ENCODE measurements around the gene LRMDA. TPM values are rescaled to one million over a fixed set of nuclear protein-coding genes. Genes with fewer than 3 reads are reported as not detected.

The LRMDA gene
- total RNA-seq, 1 experiment from 2014 or later = 4.8 TPM

GRCh38 chr10:75712242-75712880 lies 280.9 kb downstream of the LRMDA start:
- Histone ChIP-seq H3K79me2 (ENCODE audit: insufficient read depth, low read length) (no peaks in the 10 kb centered on the region), H3K36me3 (ENCODE audit: control insufficient read depth in 1 of 2, insufficient read depth in 2 of 2, low read length in 2 of 2) (no peaks in the 10 kb centered on the region), H3K27ac (ENCODE audit: low read depth, low read length) (no peak overlapping the region), H4K20me1 (ENCODE audit: insufficient read depth) (no peaks in the 10 kb centered on the region), H3K4me2 (ENCODE audit: low read length) (no peak overlapping the region), H3K4me1 (ENCODE audit: control insufficient read depth in 1 of 2, insufficient read depth in 2 of 2, low read length in 2 of 2) (no peaks in the 10 kb centered on the region), H3K4me3 (replicated peaks in 1 of 2; ENCODE audit: low read depth in 1 of 2, low read length in 2 of 2) (no peak overlapping the region), H3K9ac (ENCODE audit: low read length) (no peak overlapping the region), H3K9me3 (ENCODE audit: control insufficient read depth in 1 of 2, insufficient read depth in 1 of 2, low read depth in 1 of 2, low read length in 2 of 2) (no peaks in the 10 kb centered on the region), H3K9me2 (ENCODE audit: insufficient read depth) (no peaks in the 10 kb centered on the region), H3K27me3 (ENCODE audit: insufficient read depth, low read length) (peaks cover 9% of the 10 kb centered on the region; the same call in 1 of the 2 replicates), H2AFZ (ENCODE audit: low read depth, low read length, poor library complexity, severe bottlenecking) (no peak overlapping the region)
- intact Hi-C loops (cut with micrococcal nuclease) = no loop called here
- TF ChIP-seq SP1 (IDR thresholded peaks at IDR 0.05; ENCODE audit: low read depth) = no peak
- no peak for TF ChIP-seq ZBTB33 (IDR thresholded peaks at IDR 0.05; ENCODE audit: extremely low read depth, insufficient replicate concordance, low read length)
- TF ChIP-seq TCF7L2 (IDR thresholded peaks at IDR 0.05; ENCODE audit: borderline replicate concordance, extremely low read depth, insufficient read depth, insufficient read length) = no peak
- no peak for TF ChIP-seq JUND (IDR thresholded peaks at IDR 0.05)
- no peak for TF ChIP-seq EZH2 (IDR thresholded peaks at IDR 0.05)
- TF ChIP-seq ZNF274 (IDR thresholded peaks at IDR 0.05; ENCODE audit: low read depth, low read length) = no peak
- CTCF ChIA-PET = no interaction called here
- no peak for ATAC-seq
- DNase-seq (ENCODE audit: low read depth, low spot score) = no peak
- BruUV-seq (replicated peaks) = no TSS peak
- RAD21 ChIA-PET (ENCODE audit: low non-redundant PET in 1 of 2, low total read pairs in 2 of 2, uncharacterized antibody in 2 of 2, unreplicated experiment in 2 of 2) = no interaction called here
- POLR2A ChIA-PET = no interaction called here

- no peak for DNase-seq (ENCODE audit: low read depth, low spot score)
- Histone ChIP-seq H3K9me3 (ENCODE audit: control insufficient read depth in 1 of 2, insufficient read depth in 1 of 2, low read depth in 1 of 2, low read length in 2 of 2) (no peaks in the 10 kb centered on the region), H3K4me3 (replicated peaks in 1 of 2; ENCODE audit: low read depth in 1 of 2, low read length in 2 of 2) (no peak overlapping the region), H3K4me1 (ENCODE audit: control insufficient read depth in 1 of 2, insufficient read depth in 2 of 2, low read length in 2 of 2) (no peaks in the 10 kb centered on the region), H3K9me2 (ENCODE audit: insufficient read depth) (no peaks in the 10 kb centered on the region), H3K4me2 (ENCODE audit: low read length) (no peak overlapping the region), H4K20me1 (ENCODE audit: insufficient read depth) (no peaks in the 10 kb centered on the region), H3K27me3 (ENCODE audit: insufficient read depth, low read length) (peaks cover 9% of the 10 kb centered on the region; the same call in 1 of the 2 replicates), H3K27ac (ENCODE audit: low read depth, low read length) (no peak overlapping the region), H2AFZ (ENCODE audit: low read depth, low read length, poor library complexity, severe bottlenecking) (no peak overlapping the region), H3K79me2 (ENCODE audit: insufficient read depth, low read length) (no peaks in the 10 kb centered on the region), H3K36me3 (ENCODE audit: control insufficient read depth in 1 of 2, insufficient read depth in 2 of 2, low read length in 2 of 2) (no peaks in the 10 kb centered on the region), H3K9ac (ENCODE audit: low read length) (no peak overlapping the region)
- intact Hi-C loops (cut with micrococcal nuclease) = no loop called here
- TF ChIP-seq POLR2A (IDR thresholded peaks at IDR 0.05; ENCODE audit: borderline replicate concordance, extremely low read depth, insufficient read depth, insufficient read length) (no peak), YY1 (IDR thresholded peaks at IDR 0.05; ENCODE audit: extremely low read depth, insufficient replicate concordance, low read depth, low read length) (no peak), SP1 (IDR thresholded peaks at IDR 0.05; ENCODE audit: low read depth) (no peak), ELF1 (IDR thresholded peaks at IDR 0.05; ENCODE audit: borderline replicate concordance, low read depth) (no peak), ZBTB33 (IDR thresholded peaks at IDR 0.05; ENCODE audit: extremely low read depth, insufficient replicate concordance, low read length) (no peak), ATF3 (IDR thresholded peaks at IDR 0.05) (no peak), SIN3A (IDR thresholded peaks at IDR 0.05; ENCODE audit: low read depth) (no peak), ZNF274 (IDR thresholded peaks at IDR 0.05; ENCODE audit: low read depth, low read length) (no peak), TCF7L2 (IDR thresholded peaks at IDR 0.05; ENCODE audit: borderline replicate concordance, extremely low read depth, insufficient read depth, insufficient read length) (no peak), MAX (IDR thresholded peaks at IDR 0.05) (no peak), FOSL1 (IDR thresholded peaks at IDR 0.05; ENCODE audit: low read depth) (no peak), RAD21 (IDR thresholded peaks at IDR 0.05; ENCODE audit: low read depth) (no peak)
- CTCF ChIA-PET = no interaction called here
- no peak for ATAC-seq
- no TSS peak for BruUV-seq (replicated peaks)
- POLR2A ChIA-PET = no interaction called here
- RAD21 ChIA-PET (ENCODE audit: low non-redundant PET in 1 of 2, low total read pairs in 2 of 2, uncharacterized antibody in 2 of 2, unreplicated experiment in 2 of 2) = no interaction called here
Measured at GRCh38 chr10:75716506-75716905, 285.1 kb downstream of the LRMDA start.

Data from HCT116 (cell line).